HG03571 (cell line): ENCODE measurements around the gene C7orf57.
"Not testable (repeated sequence)": the region's sequence is repeated elsewhere in the genome, so short reads cannot be mapped to it uniquely, and the experiment has no call there.

Source experiments
- ATAC-seq: cut with Tn5 transposase; IDR thresholded peaks from one replicate; pipeline ENCODE4 v1.9.1; 2021; ENCODE audit not compliant: unreplicated experiment

The C7orf57 gene

DNA sequence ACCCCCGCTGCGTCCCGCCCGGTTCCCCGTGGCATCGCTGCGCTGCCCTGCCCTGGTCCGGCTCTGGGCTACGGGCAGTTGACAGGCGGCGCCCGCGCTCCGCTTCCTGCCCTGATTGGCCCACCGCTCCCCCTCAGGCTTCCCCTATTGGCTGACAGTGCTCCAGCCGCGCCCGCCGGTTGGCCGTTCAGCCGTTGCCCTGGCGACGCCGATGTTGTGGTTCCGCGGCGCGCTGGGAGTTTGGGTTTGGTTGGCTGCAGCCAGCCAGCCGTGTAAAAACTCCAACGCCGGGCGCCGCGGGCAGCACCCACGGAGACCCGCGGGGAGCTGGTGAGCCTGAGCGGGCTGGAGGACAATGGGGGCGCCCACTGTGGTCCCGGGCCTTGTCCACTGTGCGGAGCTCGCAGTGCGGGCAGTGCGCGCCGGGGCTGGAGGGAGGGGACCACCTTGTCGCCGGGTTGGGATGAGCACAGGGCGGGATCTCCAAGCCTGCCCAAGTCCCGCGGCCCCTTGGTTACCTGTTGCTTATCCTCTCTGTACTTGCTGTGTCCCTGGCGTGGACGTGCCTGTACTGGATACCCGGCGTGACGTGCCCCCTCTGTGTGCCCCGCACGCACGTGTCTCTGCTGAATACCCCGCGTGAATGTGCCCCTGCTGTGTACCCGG, at the start of gene C7orf57:
TSS of gene C7orf57 (plus strand) at position 243 of the 666 bp plus-strand sequence. CDS start 766 bp downstream, outside the sequence.
- peak; percentile 98 for ATAC-seq

DNA sequence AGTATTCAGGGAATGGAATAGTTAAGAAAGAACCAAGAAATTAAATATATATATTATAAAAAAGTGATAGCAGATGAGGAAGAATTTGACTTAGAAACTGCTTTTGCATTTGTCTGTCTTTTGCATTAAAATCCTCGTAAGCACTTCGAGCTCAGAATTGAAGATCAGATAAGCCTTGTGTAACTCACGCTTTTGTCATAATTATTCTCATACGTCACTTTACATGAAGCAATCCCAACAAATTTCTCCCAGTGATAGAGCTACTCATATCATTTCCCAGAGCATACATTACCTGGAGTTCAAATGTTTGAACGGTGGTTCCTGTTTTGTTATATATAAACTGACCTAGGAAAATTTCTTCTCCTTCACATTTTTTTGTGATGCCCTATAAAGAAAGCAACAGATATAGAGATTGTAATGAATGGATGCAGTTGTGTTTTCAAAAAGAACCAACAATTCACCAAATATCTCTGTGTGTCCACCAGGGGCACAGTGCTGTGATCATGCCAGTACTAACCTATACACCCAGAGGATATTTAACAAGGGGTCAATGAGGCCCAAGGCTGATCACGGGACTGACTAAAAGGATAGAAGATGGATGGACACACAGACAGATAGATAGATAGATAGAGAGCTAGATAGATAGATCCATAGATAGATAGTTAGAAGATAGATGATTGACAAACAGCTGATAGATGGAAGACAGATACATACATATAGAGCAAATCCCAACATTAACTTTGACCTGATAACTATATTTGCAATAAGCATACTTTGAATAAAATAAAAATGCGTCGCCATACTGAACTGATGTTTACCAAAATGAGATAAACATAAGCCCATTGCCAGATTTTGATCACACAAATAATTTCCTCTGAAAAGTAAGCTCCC, 46.6 kb upstream of the C7orf57 start:
- no peak for ATAC-seq

GRCh38 chr7:47989607-47990400, 45.5 kb upstream of the C7orf57 start:
- not testable (repeated sequence) for ATAC-seq

DNA sequence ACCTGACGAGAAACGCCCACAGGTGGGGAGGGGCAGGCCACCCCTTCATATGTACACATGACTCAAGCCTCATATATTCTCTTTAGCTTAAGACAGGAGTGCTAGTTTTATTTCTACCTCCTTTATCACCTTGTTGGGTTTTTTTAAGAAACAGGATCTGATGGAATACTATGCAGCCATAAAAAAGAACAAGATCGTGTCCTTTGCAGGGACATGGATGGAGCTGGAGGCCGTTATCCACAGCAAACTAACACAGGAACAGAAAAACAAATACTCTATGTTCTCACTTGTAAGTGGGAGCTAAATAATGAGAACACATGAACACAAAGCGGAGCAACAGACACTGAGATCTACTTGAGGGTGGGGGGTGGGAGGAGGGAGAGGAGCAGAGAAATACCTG, 44.8 kb upstream of the C7orf57 start:
- ATAC-seq, result no peak

DNA sequence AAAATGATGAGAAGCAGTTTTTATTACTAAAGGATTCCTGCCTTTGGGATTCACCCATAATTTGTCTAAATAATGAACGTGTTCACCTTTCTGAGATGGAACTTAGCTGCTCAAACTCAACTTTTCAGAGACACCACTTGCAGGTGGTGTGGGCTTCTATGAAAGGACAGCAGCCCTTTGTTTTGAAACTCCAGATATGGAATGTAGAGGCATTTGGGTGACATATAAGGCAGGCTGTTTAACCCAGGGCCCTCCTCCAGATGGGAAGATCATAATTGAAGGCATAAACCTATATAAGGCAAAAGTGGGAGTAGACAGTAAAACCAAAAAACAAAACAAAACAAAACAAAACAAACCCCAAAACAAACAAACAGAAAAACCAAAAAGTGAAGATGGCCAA, 44.1 kb upstream of the C7orf57 start:
- no peak for ATAC-seq

GRCh38 chr7:47991741-47992311, 43.5 kb upstream of the C7orf57 start:
- ATAC-seq, result peak; percentile 99

GRCh38 chr7:47992446-47992845, 42.9 kb upstream of the C7orf57 start:
- no peak for ATAC-seq

DNA sequence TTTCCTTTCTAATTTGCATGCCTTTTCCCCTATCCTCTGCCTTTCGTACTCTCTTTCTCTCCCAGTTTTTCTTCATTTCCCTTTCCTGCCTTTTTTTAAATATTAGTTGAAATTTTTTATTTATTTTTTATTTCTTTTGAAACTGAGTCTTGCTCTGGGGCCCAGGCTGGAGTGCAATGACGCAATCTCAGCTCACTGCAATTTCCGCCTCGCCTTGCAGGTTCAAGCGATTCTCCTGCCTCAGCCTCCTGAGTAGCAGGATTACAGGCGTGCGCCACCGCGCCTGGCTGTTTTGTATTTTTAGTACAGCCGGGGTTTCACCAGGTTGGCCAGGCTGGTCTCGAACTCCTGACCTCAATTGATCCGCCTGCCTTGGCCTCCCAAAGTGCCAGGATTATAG, 35.9 kb upstream of the C7orf57 start:
- ATAC-seq, result no peak

DNA sequence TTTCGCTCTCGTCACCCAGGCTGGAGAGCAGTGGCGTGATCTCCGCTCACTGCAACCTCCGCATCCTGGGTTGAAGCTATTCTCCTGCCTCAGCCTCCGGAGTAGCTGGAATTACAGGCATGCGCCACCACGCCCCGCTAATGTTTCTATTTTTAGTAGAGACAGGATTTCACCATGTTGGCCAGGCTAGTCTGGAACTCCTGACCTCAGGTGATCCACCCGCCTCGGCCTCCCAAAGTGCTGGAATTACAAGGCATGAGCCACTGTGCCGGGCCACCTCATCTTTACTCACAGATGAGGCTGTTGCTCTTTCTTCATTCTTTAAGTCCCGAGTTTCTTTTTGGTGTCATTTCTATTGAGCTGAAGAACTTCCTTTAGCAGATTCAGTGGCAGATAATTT, 35.2 kb upstream of the C7orf57 start:
- ATAC-seq, result not testable (repeated sequence)

DNA sequence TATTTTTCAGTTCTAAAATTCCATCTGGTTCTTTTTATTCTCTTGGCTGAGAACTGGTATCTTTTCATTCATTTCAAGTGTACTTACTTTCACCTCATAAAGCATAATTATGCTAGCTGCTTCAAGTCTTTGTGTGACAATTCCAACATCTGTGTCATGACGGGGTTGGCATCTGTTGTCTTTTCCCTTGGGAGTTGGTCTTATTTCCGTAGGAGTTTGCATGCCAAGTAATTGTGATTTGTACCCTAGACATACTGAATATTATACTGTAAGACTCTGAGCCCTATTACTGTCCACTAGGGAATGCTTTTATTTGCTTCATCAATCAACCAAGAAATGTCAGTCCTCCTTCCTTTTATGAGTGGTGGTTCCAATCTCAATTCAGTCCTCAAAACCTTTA, 31.3 kb upstream of the C7orf57 start:
- ATAC-seq, result no peak

DNA sequence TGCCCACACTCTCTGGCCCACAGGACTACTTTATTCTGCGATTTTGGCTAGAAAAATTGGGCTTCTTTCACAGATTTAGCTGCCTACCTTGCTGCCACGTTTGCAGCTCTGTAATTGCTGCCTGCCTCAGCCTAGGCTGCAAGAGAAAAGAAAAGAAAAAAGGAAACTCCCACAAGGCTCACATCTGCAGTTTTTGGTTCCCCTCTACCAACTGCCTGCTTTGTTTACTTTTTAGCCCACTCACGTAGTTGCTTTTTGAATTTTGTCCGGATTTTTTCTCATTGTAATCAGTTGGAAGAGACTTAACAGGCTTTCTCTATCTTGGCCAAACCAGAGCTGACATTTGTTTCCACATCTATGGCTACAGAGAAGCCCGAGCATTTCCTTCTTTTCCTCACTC, 30.7 kb upstream of the C7orf57 start:
- ATAC-seq, result no peak

DNA sequence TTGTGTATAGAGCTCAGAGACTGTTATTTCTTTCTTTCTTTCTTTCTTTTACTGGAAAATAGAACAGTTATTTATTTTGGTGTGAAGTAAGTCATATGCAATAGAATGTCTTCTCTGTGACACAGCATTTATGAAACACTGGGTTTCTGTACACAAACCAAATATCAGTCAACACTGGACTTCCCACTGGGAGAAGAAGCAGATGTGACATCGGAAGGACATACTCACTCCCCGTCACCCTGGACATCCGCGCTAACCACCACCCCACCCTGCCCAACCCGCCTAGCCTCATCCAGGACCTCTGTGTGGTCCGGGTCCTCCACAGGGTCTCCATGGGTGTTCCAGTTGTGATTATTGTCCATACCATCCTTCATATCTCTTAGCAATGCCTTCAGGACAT, 28.5 kb upstream of the C7orf57 start:
- no peak for ATAC-seq

DNA sequence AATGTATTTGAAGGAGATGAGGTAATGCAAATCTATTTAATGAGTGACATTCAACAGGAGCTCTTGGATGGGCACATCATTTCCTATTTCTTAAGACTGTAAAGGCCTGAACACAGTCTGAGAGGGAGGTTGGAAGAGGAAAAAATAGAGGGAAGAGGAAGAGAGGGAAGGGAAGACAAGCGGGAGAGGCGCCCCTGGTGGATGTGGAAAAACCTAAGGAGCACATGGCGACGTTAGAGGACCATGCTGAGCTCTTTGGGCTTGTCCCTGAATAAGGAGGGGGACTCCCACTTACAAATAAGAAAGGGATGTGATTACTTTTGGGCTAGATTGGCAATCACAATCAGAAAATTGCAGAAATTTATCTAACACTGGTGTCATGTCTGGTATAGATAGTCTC, 26.1 kb upstream of the C7orf57 start:
- ATAC-seq, result no peak

GRCh38 chr7:48009954-48010353, 25.4 kb upstream of the C7orf57 start:
- no peak for ATAC-seq

DNA sequence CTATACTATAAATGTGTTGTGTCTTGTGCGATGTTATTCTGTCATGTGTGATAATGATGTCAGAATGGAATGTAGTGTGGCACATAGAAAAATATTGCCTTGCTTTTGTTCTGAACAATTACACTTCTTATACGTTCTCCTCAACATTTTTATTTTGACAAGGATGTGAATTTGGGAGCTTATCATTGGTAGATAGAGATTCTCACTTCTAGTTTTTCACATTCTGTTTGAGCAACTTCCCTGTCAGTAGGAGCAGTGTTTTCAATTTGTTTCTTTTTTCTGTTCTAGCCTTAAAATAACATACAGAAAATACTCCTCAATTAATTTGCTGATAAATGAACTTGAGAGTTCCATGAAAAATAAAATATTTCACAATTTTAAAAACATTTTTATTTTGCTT, 24.0 kb upstream of the C7orf57 start:
- no peak for ATAC-seq

DNA sequence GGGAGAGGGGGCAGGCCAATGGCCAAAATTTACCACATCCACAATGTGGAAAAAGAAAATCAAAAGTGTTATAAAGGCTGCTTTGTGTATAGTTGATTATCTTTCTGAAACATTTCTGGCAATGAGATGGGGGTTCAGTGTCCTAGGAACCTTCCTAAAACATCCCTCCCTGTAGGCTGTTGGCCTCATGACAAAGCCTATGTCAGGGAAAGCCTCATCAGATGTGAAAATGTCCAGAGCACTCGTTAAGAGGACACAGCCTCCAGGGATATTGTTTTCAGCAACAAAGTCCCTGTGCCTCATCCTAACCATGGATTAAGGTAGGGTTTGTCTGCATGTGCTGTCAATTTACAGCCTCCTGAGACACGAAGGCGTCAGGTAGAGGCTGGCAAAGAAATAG, 23.4 kb upstream of the C7orf57 start:
- no peak for ATAC-seq

DNA sequence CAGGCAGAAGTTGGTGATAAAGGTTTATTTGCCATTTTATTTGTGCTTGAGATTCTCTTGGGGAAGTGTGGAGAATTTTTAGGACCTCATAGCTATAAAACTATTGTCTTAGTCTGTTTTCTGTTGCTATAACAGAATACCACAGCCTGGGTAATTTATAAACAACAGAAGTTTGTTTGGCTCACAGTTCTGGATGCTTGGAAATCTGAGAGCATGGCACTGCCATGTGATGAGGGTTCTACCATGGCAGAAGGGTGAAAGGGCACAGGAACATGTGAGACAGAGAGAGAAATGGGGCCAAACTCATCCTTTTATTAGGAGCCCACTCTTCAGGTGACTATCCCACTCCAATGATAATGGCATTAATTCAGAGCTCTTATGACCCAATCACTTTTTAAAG, 18.7 kb upstream of the C7orf57 start:
- no peak for ATAC-seq

DNA sequence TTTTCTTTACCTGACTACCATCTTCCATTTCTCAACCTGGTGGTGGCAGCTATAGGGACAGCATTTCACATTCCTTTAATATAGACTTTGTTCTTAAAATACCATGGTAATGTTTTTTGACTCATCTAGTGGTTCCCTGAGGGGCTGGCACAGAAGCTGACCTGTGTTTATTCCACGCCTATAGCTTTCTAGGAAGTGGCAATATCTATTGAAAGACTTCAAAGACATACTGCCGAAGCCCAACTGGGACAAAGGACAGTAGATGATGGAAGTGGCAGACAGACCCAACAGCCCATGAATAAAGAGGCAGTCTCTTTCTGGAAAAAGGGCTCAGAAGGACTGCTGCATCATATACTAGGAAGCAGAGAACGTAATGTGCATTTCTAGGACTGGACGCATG, 17.7 kb upstream of the C7orf57 start:
- no peak for ATAC-seq

DNA sequence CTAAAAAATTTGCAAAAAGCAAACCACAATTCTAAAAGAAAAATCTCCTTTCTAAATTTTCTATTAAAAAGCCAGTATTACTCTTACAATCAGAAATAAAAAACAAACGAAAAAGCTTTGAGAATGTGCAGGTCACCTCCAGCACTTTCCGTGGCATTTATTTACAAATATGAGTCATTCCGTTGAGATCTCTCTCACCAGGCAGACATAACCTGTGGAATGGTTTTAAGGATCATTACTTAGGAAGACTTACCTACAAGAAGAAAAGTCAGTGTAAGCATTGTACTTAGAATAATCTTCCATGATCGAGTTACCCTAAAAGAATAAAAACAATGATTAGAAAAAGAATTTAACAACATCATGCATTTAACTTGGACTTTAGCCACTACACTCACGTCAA, 9.7 kb upstream of the C7orf57 start:
- ATAC-seq, result no peak

DNA sequence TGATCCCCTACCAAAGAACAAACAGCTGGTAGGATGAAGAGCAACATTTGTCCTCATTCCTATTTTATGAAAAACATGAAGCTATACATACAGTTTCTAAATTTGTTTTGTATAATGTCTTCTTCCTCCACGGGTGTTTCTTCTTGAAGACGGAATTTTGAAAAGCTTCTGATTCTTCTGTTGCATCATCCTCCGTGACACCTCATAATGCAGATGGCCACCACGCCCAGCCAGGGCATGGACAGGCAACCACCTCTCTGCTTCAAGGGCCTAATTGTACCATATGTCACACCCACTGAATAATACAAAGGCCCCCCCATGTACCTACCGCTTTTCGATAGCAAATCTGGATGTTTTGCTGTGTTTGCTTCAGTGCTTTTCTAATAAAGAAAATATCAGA, 6.4 kb upstream of the C7orf57 start, which contains the start of gene SUN3:
TSS of gene SUN3 (minus strand) at position 170 of the 400 bp plus-strand sequence. CDS start at position 1, 169 bp downstream.
- no peak for ATAC-seq

GRCh38 chr7:48031111-48031510, 4.2 kb upstream of the C7orf57 start:
- no peak for ATAC-seq
